Astrocyte (in vitro differentiated cells and primary cell): ENCODE results near the gene EDIL3. TPM values are rescaled to one million over a fixed set of nuclear protein-coding genes. Genes with fewer than 3 reads are reported as not detected.

Experiments used
- DNase-seq: peaks from one replicate; pipeline ENCODE4 v3.0.0-alpha.2; 2010; ENCODE audit warnings: low read depth
- FAIRE-seq: peaks from 2 replicates; lab custom pipeline; 2011; peaks lifted over from hg19 to GRCh38; lab: Jason Lieb, UNC
- H2AFZ ChIP-seq: 2 replicates; pipeline ENCODE4 v1.6.0; 2012; ENCODE audit warnings: low read depth, low read length, inconsistent platforms
- H3K27ac ChIP-seq: 2 replicates; pipeline ENCODE4 v1.5.1; 2011; ENCODE audit warnings: low read depth, low read length, inconsistent platforms
- H3K27me3 ChIP-seq: 2 replicates; pipeline ENCODE4 v1.6.0; 2011; ENCODE audit warnings: low read length, inconsistent platforms; ENCODE audit not compliant: insufficient read depth
- H3K36me3 ChIP-seq: 2 replicates; pipeline ENCODE4 v1.5.1; 2011; ENCODE audit warnings: low read length, inconsistent platforms; ENCODE audit not compliant: insufficient read depth
- H3K4me1 ChIP-seq: 2 replicates; pipeline ENCODE4 v1.5.1; 2011; ENCODE audit warnings: low read length, inconsistent platforms; ENCODE audit not compliant: insufficient read depth
- H3K4me2 ChIP-seq: 2 replicates; pipeline ENCODE4 v1.6.0; 2012; ENCODE audit warnings: low read length, inconsistent platforms
- H3K4me3 ChIP-seq: 2 replicates; pipeline ENCODE4 v1.5.1; 2011; ENCODE audit warnings: low read depth, mild to moderate bottlenecking, low read length, inconsistent platforms; ENCODE audit not compliant: insufficient read depth
- H3K79me2 ChIP-seq: 2 replicates; pipeline ENCODE4 v1.6.0; 2012; ENCODE audit warnings: mild to moderate bottlenecking, low read length, inconsistent platforms; ENCODE audit not compliant: insufficient read depth
- H3K9ac ChIP-seq: 2 replicates; pipeline ENCODE4 v1.6.0; 2012; ENCODE audit warnings: mild to moderate bottlenecking, low read length, inconsistent platforms
- H3K9me3 ChIP-seq: 2 replicates; pipeline ENCODE4 v1.5.1; 2012; ENCODE audit warnings: low read depth, mild to moderate bottlenecking, low read length, inconsistent platforms; ENCODE audit not compliant: insufficient read depth
- H4K20me1 ChIP-seq: 2 replicates; pipeline ENCODE4 v1.6.0; 2012; ENCODE audit warnings: low read length, inconsistent platforms; ENCODE audit not compliant: insufficient read depth
- H3K27ac Mint-ChIP-seq: one replicate; pipeline ENCODE4 v1.8.0; 2021; ENCODE audit warnings: mild to moderate bottlenecking, mixed read lengths; ENCODE audit not compliant: unreplicated experiment
- H3K27me3 Mint-ChIP-seq: one replicate; pipeline ENCODE4 v1.8.0; 2021; ENCODE audit warnings: low read depth, mixed read lengths; ENCODE audit not compliant: unreplicated experiment
- H3K36me3 Mint-ChIP-seq: one replicate; pipeline ENCODE4 v1.8.0; 2021; ENCODE audit warnings: low read depth, mixed read lengths; ENCODE audit not compliant: unreplicated experiment
- H3K4me1 Mint-ChIP-seq: one replicate; pipeline ENCODE4 v1.8.0; 2021; ENCODE audit warnings: low read depth, mixed read lengths; ENCODE audit not compliant: unreplicated experiment
- H3K4me3 Mint-ChIP-seq: one replicate; pipeline ENCODE4 v1.8.0; 2021; ENCODE audit warnings: mild to moderate bottlenecking, moderate library complexity, mixed read lengths; ENCODE audit not compliant: unreplicated experiment
- H3K9me3 Mint-ChIP-seq: one replicate; pipeline ENCODE4 v1.8.0; 2021; ENCODE audit warnings: mild to moderate bottlenecking, mixed read lengths; ENCODE audit not compliant: unreplicated experiment
- EZH2 ChIP-seq: IDR thresholded peaks from 2 replicates; pipeline ENCODE4 v1.6.1; 2012; ENCODE audit warnings: mild to moderate bottlenecking, low read length, inconsistent platforms; ENCODE audit not compliant: insufficient read depth
- total RNA-seq: library from RNA; stranded (reverse); gene quantifications from 2 replicates; pipeline ENCODE4 v1.2.1, GENCODE V29; 2021
- TF ChIP-seq, protein P1 (sequence below): IDR thresholded peaks from 2 replicates; pipeline ENCODE4 v1.5.1; 2011; ENCODE audit warnings: low read depth, mild to moderate bottlenecking, inconsistent platforms, low read length, moderate library complexity; ENCODE audit not compliant: insufficient read depth

Gene EDIL3
- total RNA-seq, 1 donor from 2014 or later: 226 TPM

DNA sequence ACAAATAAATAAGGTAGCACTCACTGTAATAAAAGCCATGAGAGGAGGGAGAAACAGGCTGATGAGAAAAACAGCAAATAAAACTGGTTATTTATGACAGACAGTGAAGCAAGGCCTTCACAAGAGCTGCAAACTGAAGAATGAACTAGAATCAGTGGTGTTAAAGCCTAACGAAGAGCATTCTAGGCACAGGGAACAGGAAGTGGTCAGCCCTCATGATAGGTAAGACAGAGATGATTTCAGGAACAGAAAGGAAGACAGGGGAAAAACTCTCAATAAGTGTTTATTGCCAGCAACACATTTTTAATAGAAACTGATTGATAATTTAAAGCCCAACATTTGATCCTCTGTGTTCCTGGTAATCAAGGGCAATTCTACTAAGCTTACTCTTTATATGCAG is 124.5 kb downstream of the EDIL3 start:
- Histone ChIP-seq H3K36me3 (no peaks in the 10 kb centered on the region), H3K4me3 (no peak overlapping the region), H3K79me2 (peaks cover 40% of the 10 kb centered on the region), H3K4me2 (no peak overlapping the region), H2AFZ (no peak overlapping the region), H3K9me3 (no peaks in the 10 kb centered on the region), H4K20me1 (peaks cover 57% of the 10 kb centered on the region), H3K4me1 (peaks cover 4% of the 10 kb centered on the region), H3K27ac (no peak overlapping the region), H3K9ac (no peak overlapping the region), H3K27me3 (no peaks in the 10 kb centered on the region)
- no peak for DNase-seq
- no peak for FAIRE-seq
- Mint-ChIP-seq H3K9me3 (peaks cover 2% of the 10 kb centered on the region), H3K27me3 (no peaks in the 10 kb centered on the region), H3K4me3 (no peak overlapping the region), H3K36me3 (peaks cover 11% of the 10 kb centered on the region), H3K4me1 (peaks cover 31% of the 10 kb centered on the region), H3K27ac (no peak overlapping the region)
- TF ChIP-seq, protein P1, sequence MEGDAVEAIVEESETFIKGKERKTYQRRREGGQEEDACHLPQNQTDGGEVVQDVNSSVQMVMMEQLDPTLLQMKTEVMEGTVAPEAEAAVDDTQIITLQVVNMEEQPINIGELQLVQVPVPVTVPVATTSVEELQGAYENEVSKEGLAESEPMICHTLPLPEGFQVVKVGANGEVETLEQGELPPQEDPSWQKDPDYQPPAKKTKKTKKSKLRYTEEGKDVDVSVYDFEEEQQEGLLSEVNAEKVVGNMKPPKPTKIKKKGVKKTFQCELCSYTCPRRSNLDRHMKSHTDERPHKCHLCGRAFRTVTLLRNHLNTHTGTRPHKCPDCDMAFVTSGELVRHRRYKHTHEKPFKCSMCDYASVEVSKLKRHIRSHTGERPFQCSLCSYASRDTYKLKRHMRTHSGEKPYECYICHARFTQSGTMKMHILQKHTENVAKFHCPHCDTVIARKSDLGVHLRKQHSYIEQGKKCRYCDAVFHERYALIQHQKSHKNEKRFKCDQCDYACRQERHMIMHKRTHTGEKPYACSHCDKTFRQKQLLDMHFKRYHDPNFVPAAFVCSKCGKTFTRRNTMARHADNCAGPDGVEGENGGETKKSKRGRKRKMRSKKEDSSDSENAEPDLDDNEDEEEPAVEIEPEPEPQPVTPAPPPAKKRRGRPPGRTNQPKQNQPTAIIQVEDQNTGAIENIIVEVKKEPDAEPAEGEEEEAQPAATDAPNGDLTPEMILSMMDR: no peak
- TF ChIP-seq EZH2: no peak

GRCh38 chr5:84259283-84260045 is 125.2 kb downstream of the EDIL3 start:
- no peak for FAIRE-seq
- Mint-ChIP-seq H3K9me3 (peaks cover 2% of the 10 kb centered on the region), H3K4me1 (peaks cover 31% of the 10 kb centered on the region), H3K36me3 (peaks cover 11% of the 10 kb centered on the region), H3K4me3 (peak overlapping the region; percentile 2), H3K27me3 (no peaks in the 10 kb centered on the region), H3K27ac (no peak overlapping the region)
- peaks cover 51% of the 10 kb centered on the region for H4K20me1 ChIP-seq
- H2AFZ ChIP-seq: no peak overlapping the region
- no peak overlapping the region for H3K4me2 ChIP-seq
- H3K79me2 ChIP-seq: peaks cover 46% of the 10 kb centered on the region
- no peak overlapping the region for H3K27ac ChIP-seq
- no peaks in the 10 kb centered on the region for H3K36me3 ChIP-seq
- no peak overlapping the region for H3K9ac ChIP-seq
- no peaks in the 10 kb centered on the region for H3K9me3 ChIP-seq
- H3K27me3 ChIP-seq: no peaks in the 10 kb centered on the region
- TF ChIP-seq, protein P1: no peak
- no peak for TF ChIP-seq EZH2
- H3K4me1 ChIP-seq: peaks cover 4% of the 10 kb centered on the region
- peak; percentile 29 for DNase-seq
- H3K4me3 ChIP-seq: no peak overlapping the region

DNA sequence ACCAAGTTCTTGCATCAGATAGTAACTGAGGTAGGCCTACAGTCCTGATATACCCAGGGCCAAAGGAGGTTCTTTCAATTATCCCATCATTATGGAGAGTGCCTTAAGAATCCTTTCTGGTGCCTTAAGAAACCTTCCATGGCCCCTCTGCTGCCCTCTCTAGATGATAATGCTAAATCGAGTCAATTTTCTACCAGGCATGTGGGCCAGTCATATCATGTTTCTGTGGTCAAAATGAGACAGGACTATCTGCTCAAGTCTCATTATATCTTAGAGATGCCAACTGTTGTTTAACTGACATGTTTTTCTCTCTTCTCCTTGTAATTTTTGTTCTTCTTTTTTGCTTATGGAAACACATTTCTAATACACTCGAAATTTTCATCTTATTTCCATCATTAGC is 127.6 kb downstream of the EDIL3 start:
- DNase-seq (no peak), FAIRE-seq (no peak)
- H3K9me3 ChIP-seq: no peaks in the 10 kb centered on the region
- Mint-ChIP-seq H3K27me3 (no peaks in the 10 kb centered on the region), H3K27ac (no peak overlapping the region), H3K36me3 (peaks cover 4% of the 10 kb centered on the region), H3K4me3 (no peak overlapping the region), H3K9me3 (no peaks in the 10 kb centered on the region), H3K4me1 (peaks cover 27% of the 10 kb centered on the region)
- no peak overlapping the region for H3K27ac ChIP-seq
- peaks cover 33% of the 10 kb centered on the region for H4K20me1 ChIP-seq
- H3K27me3 ChIP-seq: no peaks in the 10 kb centered on the region
- H3K4me3 ChIP-seq: no peak overlapping the region
- H3K4me2 ChIP-seq: no peak overlapping the region
- TF ChIP-seq, protein P1: no peak
- TF ChIP-seq EZH2: no peak
- no peak overlapping the region for H3K9ac ChIP-seq
- peaks cover 4% of the 10 kb centered on the region for H3K4me1 ChIP-seq
- no peaks in the 10 kb centered on the region for H3K36me3 ChIP-seq
- no peak overlapping the region for H2AFZ ChIP-seq
- peaks cover 41% of the 10 kb centered on the region for H3K79me2 ChIP-seq
